GM18858 (cell line): ENCODE data around the gene SHKBP1.
"Not testable (repeated sequence)": the region's sequence is repeated elsewhere in the genome, so short reads cannot be mapped to it uniquely, and the experiment has no call there.

Experiments used
- ATAC-seq: cut with Tn5 transposase; IDR thresholded peaks from one replicate; pipeline ENCODE4 v1.9.1; 2021; ENCODE audit not compliant: unreplicated experiment

The SHKBP1 gene, protein sequence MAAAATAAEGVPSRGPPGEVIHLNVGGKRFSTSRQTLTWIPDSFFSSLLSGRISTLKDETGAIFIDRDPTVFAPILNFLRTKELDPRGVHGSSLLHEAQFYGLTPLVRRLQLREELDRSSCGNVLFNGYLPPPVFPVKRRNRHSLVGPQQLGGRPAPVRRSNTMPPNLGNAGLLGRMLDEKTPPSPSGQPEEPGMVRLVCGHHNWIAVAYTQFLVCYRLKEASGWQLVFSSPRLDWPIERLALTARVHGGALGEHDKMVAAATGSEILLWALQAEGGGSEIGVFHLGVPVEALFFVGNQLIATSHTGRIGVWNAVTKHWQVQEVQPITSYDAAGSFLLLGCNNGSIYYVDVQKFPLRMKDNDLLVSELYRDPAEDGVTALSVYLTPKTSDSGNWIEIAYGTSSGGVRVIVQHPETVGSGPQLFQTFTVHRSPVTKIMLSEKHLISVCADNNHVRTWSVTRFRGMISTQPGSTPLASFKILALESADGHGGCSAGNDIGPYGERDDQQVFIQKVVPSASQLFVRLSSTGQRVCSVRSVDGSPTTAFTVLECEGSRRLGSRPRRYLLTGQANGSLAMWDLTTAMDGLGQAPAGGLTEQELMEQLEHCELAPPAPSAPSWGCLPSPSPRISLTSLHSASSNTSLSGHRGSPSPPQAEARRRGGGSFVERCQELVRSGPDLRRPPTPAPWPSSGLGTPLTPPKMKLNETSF

DNA sequence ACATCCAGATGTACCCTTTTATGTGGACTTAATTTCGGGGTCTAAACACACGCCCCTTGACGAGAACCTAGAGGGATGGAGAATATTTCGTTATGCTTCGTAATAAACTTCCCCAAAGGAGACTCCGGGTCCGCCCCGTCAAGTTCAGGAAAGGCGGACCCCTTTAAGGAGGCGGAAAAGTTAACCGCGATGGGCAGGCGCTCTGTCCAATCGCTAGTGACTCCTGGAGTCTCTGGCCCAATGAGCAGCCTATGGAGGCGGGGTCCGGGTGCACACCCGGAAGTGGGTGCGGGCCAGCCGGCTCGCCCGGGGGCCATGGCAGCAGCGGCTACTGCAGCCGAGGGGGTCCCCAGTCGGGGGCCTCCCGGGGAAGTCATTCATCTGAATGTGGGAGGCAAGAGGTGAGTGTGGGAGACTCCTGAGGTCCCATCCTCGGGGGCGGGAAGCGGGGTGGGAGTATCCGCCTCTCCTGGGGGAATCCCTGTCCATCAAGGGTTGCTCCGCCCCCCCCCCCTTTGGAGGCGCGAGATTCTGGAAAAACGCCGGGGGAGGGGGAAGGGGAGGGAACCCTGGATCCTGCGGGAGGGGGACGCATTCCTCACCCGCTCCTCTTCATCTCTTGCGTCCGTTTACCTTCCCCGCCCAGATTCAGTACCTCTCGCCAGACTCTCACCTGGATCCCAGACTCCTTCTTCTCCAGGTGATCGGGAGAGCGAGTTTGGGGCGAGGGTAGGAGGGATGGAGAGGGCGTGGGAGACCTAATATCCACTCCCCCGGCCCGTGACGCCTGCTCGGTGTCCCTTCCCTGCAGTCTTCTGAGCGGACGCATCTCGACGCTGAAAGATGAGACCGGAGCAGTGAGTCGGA is at the start of gene SHKBP1:
Gene SHKBP1, plus strand, starts transcription at position 289 of the 867 bp plus-strand sequence. Its CDS starts 27 bp downstream, at position 316.
- ATAC-seq: peak; percentile 89

DNA sequence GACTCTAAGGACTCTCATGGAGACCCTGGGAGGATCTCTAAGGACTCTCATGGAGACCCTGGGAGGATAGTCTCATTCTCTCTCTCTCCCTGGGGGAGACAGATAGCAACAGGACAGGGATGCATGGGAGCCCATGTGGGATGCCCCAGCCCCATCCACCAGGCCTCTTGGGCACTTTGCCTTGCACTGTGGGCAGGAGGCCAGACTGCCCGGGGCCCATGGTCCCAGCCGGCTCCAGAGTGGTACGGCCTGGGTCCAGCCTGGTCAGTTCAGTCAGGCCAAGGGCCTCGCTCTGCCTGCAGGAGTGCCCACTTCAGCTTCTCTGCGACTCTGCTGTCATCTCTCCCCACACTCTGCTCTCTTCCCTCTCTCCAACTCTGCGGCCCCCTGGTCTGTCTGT is 48.6 kb upstream of the SHKBP1 start:
- no peak for ATAC-seq

DNA sequence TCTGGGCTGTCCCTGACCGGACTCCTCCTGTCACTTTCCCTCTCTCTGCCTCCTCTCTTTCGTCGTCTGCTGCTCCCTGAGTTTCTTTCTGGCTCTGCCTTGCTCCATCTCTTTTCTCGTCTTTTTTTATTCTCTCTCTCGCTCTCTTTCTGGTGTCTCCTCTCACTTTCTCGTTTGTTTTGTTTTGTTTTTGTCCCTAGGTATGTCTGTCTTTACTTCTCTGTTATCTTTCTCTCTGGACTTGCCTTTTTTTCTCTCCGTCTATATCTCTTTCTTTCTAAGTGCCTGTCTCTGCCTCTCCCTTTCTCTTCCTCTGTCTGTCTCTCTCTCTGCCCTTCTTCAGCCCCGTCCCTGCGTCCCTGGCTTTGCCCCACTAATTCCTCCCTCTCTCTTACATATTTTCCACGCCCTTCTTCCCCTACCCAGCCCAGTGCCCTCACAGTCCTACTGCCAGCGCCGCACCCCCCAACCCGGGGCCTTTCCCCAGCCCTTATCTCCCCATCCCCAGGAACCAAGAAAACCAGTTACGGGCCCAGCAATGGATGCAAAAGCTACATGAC is 48.1 kb upstream of the SHKBP1 start:
- ATAC-seq: no peak

DNA sequence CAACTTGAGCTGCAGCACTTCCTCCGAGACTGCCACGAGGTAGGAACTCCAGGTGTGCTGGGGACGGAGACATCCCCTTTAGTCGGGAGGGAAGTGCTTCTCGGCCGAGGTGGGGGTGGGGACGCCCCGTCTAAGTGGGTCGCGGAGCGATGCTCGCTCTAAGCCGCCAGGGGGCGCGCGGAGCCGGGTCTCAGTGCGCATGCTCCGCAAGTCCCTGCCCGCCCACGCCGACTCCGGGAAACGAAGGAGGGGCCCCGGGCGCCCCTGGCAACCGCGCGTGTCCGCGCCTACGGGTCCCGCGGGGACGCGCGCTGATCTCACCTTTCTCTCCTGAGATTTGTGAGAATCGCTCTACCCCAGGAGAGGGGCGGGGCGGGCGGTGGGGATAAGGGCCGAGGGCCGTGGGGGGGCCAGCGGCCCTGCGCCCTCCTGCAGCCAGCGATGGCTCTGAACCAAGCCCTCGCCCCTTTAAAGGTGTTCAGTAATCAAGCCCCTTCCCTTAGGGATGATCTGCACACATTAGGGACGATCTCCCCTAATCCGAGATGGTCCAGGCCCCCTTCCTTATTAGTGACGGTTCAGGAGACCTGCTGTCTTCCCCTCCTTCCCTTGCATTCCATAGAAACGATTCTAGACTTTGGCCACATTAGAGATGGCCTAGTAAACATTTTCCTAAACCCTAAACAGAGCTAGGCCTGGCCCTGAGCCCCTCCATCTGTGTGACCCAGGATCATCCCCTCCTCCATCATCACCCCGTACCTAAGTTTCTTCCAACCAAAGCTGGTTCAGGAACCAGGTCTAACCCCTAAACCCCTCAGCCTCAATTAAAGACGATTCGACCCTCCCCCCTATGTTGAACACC is 47.3 kb upstream of the SHKBP1 start:
- ATAC-seq: no peak

DNA sequence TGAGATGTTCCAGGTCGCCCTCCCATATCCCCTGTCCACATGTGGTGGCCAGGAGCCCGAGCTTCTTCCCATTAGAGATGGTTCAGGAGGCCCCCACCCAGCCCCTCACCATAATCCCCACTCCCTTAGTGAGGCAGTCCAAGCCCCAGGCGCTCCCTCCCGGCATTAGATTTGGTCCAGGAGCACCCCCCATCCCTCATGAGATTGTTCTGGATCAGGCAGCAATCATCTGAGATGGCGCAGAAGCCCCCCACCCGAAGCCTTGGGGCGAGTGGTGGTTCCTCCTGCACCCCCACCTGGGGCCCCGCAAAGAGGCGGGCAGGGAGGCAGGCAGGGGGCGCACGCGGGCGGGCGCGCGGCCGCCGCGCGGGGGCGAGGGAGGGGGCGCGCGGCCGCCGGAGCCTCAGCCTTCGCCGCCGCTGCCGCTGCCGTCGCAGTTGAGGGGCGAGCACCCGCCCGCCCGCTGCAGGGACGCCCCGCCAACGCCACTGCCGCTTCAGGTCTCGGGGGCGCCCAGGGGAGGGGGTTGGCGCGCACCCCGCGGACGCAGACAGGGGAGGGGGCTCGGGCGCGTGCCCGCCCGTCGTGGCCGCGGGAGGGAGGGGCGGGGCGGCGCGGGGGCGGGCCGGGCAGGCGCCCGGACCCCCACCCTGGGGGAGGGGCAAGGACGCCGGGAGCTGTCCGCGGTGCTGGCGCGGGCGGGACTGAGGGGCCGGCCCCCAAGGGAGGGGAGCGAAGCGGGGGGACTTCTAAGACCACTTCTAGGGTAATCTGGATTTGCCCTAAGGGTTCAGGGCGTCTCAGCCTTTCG is 46.4 kb upstream of the SHKBP1 start:
- ATAC-seq: no peak

DNA sequence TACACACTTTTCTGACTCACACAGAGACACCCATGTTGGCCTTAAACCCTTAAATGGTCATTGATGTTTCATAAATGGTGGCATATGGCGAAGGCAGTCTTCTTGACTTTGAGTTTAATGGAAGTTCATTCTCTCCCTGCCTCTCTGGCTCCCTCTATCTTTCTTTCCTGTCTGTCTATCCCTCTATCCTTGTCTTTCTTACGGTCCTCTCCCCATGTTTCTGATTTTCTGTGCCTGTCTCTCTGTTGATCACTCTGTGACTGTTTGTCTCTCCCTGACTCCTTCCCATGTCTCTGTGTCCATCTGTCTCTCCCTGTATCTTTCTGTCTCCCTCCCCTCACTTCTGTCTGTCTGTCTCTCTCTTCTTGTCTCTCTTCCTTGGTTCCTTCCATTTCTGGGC is 43.2 kb upstream of the SHKBP1 start:
- ATAC-seq: no peak

DNA sequence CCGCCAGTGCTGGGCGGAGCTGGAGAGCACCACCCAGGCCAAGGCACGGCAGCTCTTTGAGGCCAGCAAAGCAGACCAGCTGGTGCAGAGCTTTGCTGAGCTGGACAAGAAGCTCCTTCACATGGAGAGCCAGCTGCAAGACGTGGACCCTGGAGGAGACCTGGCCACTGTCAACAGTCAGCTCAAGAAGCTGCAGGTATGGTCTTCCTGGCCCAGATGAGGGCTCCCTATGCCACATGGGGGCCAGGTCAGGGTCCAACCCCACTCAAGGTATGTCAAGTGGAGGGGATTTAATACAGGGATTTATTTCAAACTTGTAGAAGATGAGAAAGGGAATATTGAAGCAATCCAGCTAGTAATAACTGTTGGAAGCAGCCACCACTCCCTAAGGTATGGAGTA is 42.5 kb upstream of the SHKBP1 start:
- ATAC-seq: no peak

DNA sequence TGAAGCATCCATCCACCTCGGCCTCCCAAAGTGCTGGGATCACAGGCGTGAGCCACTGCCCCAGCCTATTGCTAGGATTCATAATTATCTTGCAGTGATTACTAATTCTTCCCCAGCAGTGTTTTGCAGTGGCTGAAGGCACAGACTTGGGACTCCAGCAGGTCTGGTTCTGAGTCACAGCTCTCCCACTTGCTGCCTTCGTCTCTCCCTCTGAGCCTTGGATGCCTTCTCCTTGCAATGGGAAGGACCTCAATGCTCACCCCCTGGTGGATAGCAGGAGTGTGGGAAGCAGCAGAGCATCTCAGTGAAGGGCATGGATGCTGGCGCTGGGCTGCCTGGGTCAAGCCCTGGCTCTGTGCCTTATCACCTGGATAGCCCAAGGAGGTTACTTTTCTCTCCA is 37.6 kb upstream of the SHKBP1 start:
- no peak for ATAC-seq

DNA sequence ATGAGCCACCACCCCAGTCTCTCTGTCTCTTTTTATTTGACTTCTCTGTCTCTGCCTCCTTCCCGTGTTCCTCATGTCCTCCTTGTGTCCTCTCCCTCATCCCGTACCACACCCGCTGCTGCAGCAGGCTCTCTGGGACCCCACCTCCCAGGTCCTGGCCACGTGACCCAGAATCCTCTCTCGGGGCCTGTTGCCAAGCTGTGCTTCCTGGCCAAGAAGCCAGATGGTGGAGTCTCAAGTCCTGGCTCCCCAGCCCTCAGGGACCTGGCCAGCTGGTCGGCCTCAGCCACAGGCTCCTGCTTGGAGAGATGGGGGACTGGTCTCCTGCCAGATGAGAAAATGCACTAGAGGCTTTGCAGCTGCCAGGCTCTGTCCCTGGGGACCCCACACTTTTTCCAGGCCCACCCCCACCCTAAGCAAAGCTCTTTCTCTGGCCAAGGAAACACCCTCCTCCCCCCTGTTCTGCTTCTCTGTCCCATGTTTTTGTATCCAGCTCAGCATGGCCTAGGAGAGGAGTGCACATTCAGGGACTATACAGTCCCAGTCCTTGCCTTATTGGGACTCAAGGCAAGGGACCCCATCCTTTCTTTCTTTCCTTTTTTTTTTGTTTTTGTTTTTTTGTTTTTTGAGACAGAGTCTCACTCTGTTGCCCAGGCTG is 34.3 kb upstream of the SHKBP1 start:
- no peak for ATAC-seq

DNA sequence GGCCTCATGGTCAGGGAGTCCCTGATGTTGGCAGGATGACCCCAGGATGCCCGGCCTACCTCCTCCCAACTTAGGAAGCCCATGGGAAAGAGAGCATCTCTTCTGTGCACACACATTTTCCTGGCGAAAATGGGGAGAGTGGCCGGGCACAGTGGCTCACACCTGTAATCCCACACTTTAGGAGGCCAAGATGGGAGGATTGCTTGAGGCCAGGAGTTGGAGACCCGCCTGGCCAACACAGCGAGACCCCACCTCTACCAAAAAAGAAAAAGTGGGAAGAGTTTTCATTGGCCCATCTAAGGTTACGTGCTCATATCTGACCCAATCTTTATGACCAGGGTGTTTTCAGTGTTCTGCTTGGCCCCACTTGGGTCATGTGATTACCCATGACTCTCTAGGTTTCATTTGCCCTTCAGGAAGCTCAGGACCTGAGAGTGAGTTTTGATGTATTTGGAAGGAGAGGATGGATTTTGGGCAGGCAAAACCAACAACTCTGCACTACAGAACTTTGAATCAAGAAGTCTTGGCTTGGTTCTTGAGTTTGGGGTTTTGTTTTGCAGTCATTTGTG is 33.6 kb upstream of the SHKBP1 start:
- no peak for ATAC-seq

DNA sequence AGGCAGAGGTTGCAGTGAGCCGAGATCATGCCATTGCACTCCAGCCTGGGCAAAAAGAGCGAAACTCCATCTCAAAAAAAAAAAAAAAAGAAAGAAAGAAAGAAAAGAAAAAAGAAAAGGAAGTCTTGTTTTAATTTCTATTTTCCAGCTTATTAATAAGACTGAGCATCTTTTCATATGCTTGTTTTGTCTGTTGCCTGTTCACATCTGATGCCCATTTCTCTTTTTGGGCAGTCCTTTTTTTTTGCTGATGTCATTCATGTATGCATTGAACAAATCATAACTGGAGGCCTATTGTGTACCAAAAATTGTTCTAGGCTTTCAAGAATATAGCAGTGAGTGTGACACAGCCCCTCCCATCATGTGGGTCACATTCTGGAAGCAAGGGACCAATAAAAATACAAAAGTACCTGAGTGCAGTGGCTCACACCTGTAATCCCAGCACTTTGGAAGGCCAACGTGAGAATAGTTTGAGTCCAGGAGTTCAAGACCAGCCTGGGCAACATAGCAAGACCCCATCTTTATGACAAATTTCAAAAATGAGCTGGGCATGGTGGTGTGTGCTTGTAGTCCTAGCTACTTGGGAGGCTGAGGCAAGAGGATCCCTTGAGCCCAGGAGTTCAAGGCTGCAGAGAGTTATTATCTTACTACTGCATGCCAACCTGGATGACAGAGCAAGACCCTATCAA is 30.4 kb upstream of the SHKBP1 start:
- not testable (repeated sequence) for ATAC-seq

DNA sequence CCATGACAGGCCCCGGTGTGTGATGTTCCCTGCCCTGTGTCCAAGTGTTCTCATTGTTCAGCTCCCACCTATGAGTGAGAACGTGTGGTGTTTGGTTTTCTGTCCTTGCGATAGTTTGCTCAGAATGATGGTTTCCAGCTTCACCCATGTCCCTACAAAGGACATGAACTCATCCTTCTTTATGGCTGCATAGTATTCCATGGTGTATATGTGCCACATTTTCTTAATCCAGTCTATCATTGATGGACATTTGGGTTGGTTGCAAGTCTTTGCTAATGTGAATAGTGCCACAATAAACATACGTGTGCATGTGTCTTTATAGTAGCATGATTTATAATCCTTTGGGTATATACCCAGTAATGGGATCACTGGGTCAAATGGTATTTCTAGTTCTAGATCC is 29.5 kb upstream of the SHKBP1 start:
- not testable (repeated sequence) for ATAC-seq

DNA sequence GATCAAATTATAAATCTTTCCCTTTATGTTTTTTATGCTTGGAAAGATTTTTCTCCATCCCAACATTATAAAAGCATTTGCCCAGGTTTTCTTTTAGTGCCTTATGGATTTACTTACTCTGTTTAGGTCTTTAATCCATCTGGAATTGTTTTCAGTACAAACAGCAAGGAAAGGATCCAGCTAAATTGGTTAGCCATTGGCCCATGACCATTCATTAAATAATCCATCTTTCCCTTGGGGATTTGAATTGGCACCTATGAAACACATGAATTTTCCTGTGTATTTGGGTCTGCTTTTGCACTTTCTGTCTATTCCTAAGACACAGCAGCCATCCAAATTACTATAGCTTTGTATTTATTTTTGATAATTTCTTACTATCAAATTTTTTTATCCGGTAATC is 28.8 kb upstream of the SHKBP1 start:
- no peak for ATAC-seq

DNA sequence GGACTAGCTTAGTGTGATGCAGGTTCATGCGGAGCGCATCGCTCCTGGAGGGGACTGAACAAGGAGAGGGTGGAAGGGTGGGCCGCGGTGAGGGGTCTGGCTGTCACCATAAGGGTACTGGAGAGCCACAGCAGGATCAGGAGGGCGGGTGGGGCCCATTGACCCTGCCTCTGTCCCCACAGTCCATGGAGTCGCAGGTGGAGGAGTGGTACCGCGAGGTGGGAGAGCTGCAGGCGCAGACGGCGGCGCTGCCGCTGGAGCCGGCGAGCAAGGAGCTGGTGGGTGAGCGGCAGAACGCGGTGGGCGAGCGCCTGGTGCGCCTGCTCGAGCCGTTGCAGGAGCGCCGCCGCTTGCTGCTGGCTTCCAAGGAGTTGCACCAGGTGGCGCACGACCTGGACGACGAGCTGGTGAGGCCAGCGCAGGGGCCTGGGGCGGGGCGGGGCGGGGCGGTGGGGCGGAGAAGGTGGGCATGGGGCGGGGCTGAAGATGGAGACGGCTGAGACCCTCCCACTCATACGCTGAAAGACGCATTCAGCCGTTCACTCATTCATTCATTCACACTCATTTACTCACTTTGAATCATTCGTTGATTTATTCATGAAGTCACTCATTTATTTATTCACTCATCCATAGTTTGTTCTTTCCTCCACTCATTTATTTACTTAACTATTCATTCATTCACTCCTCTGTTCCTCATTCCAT is 27.5 kb upstream of the SHKBP1 start:
- ATAC-seq: no peak

DNA sequence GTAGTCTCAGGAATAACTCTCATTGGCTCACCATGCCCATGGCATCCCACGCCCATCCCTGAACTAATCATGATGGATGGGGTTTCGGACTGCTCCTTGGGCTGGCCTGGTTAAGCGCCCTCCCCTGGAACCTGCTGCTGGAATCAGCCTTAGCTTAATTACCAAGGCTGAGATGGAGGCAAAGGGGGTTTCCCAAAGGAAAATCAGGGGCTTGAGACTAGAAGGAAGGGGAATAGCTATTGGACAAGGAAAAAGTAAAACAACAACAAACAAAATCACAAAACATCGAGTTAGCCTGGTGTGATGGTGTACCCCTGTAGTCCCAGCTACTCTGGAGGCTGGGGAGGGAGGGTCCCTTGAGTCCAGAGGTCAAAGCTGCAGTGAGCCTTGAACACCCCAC is 25.7 kb upstream of the SHKBP1 start:
- ATAC-seq: no peak

DNA sequence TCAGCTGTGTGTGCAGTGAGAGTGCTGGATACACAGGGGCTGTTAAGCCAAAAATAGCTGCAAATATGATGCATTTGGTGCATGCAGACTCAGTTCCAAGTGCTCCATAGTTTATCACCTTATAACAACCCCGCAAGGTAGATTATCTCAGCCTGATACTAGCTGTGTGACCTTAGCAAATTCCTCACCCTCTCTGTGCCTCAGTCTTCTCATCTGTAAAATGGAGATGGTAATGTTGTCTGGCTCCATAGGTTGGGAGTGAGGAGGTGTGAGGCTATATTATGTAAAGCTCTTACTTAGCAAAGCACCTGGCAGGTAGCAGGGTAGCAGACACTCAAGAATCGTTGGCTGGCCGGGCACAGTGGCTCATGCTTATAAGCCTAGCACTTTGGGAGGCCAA is 23.8 kb upstream of the SHKBP1 start:
- ATAC-seq: no peak
